HTR-8/SVneo (cell line): Measurements from ENCODE around the gene CIITA.
"Not testable (repeated sequence)": the region's sequence is repeated elsewhere in the genome, so short reads cannot be mapped to it uniquely, and the experiment has no call there.

Experiments used
- DNase-seq: peaks from one replicate; pipeline ENCODE4 v3.0.0; 2011; ENCODE audit warnings: low spot score, mixed read lengths; ENCODE audit not compliant: insufficient read length
- FAIRE-seq: peaks from 2 replicates; lab custom pipeline; 2011; peaks lifted over from hg19 to GRCh38; lab: Jason Lieb, UNC

The CIITA gene, protein sequence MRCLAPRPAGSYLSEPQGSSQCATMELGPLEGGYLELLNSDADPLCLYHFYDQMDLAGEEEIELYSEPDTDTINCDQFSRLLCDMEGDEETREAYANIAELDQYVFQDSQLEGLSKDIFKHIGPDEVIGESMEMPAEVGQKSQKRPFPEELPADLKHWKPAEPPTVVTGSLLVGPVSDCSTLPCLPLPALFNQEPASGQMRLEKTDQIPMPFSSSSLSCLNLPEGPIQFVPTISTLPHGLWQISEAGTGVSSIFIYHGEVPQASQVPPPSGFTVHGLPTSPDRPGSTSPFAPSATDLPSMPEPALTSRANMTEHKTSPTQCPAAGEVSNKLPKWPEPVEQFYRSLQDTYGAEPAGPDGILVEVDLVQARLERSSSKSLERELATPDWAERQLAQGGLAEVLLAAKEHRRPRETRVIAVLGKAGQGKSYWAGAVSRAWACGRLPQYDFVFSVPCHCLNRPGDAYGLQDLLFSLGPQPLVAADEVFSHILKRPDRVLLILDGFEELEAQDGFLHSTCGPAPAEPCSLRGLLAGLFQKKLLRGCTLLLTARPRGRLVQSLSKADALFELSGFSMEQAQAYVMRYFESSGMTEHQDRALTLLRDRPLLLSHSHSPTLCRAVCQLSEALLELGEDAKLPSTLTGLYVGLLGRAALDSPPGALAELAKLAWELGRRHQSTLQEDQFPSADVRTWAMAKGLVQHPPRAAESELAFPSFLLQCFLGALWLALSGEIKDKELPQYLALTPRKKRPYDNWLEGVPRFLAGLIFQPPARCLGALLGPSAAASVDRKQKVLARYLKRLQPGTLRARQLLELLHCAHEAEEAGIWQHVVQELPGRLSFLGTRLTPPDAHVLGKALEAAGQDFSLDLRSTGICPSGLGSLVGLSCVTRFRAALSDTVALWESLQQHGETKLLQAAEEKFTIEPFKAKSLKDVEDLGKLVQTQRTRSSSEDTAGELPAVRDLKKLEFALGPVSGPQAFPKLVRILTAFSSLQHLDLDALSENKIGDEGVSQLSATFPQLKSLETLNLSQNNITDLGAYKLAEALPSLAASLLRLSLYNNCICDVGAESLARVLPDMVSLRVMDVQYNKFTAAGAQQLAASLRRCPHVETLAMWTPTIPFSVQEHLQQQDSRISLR

DNA sequence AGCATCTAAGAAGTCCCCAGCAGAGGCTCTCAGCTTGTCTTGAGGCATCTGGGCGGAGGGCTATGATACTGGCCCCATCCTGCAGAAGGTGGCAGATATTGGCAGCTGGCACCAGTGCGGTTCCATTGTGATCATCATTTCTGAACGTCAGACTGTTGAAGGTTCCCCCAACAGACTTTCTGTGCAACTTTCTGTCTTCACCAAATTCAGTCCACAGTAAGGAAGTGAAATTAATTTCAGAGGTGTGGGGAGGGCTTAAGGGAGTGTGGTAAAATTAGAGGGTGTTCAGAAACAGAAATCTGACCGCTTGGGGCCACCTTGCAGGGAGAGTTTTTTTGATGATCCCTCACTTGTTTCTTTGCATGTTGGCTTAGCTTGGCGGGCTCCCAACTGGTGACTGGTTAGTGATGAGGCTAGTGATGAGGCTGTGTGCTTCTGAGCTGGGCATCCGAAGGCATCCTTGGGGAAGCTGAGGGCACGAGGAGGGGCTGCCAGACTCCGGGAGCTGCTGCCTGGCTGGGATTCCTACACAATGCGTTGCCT, at the start of gene CIITA:
Gene CIITA (plus strand): TSS at position 404 of the 543 bp plus-strand sequence. CDS start 129 bp downstream, at position 533.
- DNase-seq = peak; percentile 50
- FAIRE-seq = no peak

- no peak for DNase-seq
- FAIRE-seq = no peak
Measured at GRCh38 chr16:10827691-10828341, 49.2 kb upstream of the CIITA start.

DNA sequence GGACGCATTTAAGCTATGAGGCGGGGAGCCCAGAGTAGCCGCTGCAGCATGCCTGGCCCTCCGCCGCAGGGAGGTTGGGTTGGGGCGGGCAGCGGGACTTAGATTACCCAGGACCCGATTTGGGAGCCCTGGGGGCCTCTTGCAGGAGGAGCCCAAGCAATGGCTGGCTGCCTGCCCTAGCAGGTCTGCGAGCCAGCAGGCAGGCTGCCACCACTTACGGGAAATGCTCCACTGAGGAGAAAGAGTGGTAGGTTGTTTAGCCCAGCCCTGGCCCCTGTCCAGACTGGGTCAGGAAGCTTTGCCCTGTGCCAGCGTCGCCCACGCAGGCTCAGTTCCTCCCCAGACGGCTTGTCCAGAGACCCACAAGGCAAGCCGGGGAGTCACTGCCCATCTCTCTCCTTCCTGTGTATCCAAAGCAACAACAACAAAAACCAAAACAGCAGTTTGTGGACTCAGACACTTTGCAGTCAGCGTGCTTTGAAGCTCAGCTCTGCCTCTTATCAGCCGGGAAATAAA, 48.1 kb upstream of the CIITA start:
- DNase-seq = peak; percentile 32
- no peak for FAIRE-seq

DNA sequence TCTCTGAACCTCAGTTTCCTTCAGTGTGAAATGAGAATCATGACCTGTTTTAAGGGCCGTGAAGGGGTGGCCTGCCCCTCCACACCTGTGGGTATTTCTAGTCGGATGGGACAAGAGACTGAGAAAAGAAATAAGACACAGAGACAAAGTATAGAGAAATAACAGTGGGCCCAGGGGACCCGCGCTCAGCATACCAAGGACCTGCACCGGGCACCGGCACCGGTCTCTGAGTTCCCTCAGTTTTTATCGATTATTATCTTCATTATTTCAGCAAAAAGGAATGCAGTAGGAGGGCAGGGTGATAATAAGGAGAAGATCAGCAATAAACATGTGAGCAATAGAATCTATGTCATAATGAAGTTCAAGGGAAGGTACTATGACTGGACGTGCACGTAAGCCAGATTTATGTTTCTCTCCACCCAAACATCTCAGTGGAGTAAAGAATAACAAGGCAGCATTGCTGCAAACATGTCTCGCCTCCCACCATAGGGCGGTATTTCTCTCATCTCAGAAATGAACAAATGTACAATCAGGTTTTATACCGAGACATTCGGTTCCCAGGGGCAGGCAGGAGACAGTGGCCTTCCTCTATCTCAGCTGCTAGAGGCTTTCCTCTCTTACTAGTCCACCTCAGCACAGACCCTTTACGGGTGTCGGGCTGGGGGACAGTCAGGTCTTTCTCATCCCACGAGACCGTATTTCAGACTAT, 47.5 kb upstream of the CIITA start:
- not testable (repeated sequence) for DNase-seq, FAIRE-seq

DNA sequence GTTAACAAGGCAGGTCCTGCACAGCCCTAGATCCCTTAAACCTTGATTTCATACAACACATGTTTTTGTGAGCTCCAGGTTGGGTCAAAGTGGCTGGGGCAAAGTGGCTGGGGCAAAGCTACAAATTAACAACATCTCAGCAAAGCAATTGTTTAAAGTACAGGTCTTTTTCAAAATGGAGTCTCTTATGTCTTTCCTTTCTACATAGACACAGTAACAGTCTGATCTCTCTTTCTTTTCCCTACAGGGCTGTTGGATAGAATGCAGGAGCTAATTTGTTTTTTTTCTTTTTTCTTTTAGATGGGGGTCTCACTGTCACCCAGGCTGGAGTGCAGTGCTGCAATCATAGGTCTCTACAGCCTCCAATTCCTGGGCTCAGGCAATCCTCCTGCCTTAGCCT, 46.8 kb upstream of the CIITA start:
- not testable (repeated sequence) for DNase-seq, FAIRE-seq

- no peak for DNase-seq
- no peak for FAIRE-seq
Measured at GRCh38 chr16:10831894-10832886, 44.8 kb upstream of the CIITA start.

- FAIRE-seq (no peak), DNase-seq (no peak)
Measured at GRCh38 chr16:10833271-10833670, 43.7 kb upstream of the CIITA start.

- no peak for DNase-seq
- no peak for FAIRE-seq
Measured at GRCh38 chr16:10834130-10834529, 42.9 kb upstream of the CIITA start.

DNA sequence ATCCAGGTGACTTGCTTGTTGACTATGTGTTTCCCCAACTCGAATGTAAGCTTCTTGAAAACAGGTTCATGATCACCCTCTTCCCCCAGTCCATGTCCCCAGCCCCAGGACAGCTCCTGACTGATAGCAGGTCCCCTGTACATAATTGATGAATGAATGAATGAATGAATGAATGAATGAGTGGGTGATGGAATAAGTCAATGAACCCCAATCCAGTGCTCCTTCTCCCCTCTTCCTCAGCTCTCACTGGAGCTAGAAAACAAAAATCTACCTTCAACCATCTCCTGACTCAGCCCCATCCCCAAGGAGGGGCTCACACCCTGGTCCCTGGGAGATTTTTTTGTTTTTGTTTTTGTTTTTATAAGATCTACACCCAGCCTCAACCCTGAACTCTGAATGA, 42.2 kb upstream of the CIITA start:
- DNase-seq = no peak
- no peak for FAIRE-seq

DNA sequence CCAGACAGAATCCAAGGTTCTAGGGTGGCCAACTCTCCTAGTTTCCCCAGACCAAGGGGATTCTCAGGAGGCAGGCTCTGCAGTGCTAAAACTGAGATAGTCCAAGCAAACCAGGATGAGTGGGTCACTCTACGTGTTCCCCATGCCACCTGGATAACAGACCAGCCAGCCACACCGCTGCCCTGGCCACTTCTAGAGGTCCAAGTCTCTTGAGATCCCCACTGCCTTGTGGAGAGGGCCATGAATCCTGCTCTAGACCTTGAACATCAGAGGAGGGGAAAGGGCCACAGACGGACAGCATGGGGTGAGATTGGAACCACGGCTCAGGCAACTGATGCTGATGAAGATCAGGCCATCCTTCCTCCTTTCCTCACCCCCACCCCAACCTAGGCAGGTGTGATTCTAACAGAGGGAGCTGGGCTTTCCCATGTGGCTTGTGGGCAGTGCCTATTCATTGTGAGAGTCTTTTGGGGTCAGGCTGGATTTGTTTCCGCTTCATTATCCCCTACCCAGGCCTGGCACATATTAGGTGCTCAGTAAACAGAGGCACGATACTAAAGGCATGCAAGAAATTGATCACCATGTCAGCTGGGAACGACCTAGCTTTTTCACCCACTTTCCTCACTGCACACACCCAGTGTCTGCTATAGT, 41.6 kb upstream of the CIITA start:
- FAIRE-seq (no peak), DNase-seq (no peak)

DNA sequence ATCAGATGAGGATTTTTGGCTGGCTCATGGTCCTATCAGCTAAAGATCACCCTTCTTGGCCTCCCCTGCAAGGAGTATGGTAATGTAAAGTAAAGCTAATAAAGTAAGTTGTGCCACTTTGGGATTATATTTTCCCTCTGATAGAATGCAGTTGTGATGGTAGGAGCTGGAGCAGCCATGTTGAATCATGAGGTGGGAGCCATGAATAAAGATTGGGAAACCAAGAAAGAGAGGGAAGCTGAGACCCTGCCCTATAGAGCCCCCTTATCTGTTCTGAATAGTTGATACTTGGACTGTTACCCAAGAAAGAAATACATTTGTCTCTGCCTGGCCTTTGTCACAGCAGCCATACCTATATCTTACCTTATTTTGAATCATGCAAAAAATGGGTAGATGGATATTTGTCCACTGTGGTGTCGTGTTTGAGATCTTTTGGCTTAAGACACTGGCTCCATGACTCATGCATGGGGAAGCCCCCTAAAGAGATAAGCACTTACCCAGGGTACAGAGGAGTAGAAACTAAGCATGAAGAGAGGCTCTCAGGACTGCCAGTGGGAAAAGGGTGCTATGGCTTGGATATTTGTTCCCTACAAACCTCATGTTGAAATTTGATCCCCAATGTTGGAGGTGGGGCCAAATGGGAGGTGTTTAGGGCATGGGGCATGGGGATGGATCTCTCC, 40.7 kb upstream of the CIITA start:
- FAIRE-seq (no peak), DNase-seq (no peak)

DNA sequence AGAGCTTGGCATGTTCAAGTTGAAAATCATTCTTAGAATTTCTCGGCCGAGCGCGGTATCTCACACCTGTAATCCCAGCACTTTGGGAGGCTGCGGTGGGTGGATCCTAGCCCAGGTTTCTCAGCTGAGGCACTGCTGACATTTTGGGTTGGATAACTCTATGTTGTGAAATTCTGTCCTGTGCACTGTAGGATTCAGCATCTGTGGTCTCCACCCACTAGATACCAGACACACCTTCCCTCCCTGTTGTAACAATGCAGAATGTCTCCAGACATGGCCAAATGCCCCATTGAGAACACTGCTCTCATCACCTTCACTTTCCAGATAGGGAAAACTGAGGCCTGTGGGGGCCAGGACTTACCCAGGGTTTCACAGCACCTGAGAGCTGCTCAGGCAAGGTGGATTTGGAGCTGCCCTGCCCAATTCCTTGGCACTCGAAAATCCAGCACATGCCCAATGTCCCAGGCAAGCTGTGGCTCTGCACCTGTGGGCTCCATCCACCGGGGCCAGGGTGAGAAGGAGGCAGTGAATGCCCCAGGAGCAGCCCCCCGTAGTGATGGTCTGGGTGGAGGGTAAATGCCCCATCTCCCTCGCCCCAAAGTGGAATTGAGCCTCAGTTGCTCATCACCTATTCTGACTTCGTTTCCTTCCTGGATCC, 38.3 kb upstream of the CIITA start:
- no peak for DNase-seq
- FAIRE-seq = no peak

DNA sequence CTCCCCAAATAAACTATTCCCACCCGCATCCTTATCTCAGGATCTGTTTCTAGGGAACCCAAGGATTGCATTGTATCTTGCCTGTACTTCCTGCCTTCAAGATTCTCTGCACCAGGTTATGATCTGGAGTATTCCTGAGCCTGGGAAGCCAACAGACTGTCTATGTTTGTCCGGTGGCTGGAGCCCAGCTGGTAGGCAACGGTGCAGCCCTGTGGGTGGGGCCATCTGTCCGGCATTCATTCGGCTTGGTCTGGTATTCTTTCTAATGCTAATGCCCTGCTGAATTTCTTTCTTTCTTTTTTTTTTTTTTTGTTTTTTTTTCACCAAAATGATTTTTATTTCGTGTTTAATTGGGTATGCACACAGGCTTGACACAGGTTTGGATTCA, 37.7 kb upstream of the CIITA start:
- no peak for FAIRE-seq
- no peak for DNase-seq

DNA sequence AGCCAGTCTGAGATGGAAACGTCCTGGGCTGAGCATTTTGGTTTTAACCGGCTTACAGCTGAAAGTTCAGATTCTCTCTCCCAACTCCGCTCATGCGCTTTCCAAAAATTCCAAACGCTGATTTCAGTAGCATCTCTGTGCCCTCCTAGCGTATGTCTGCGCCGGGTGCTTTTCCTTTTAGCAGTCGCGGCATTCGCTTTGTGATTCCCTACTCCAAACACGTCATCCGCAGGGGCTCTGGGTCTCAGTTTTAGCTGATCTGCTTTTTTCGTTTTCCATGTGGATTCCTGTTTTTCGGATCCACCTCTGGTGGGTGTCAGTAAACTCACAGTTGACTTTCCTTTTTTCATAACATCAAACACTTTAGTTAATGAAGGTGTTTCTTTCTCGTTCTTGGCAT, 36.3 kb upstream of the CIITA start:
- FAIRE-seq = no peak
- no peak for DNase-seq

DNA sequence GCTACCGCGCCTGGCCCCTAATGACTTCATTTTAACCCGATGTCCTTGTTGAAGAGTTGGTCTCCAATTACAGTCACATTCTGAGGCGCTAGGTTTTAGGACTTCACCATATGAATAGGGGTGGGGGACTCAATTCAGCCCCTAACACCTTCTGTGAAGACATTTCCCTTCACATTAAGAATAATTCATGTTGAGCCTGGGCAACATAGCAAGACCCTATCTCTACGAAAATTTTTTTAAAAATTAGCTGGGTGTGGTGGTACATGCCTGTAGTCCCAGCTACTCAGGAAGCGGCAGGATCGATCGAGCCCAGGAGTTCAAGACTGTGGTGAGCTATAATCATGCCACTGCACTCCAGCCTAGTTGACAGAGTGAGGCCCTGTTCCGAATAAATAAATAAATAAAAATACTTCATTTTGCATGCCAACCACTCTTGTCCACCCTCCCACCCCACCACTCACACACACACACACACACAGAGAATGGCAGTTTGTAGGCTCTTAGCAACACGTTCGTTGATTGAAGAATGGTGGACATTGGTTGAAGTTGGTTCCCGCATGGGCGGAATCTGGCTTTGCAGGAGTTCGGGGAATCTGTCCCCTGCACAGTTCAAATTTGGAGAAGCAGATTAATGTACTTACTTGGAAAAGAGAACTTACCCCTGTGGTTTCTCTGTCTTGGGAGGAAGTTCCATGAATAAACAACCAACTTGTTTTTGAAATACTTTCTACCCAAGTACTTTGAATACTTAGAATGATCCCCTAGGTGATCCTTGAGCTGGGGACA, 30.6 kb upstream of the CIITA start:
- DNase-seq (no peak), FAIRE-seq (no peak)

- no peak for FAIRE-seq
- no peak for DNase-seq
Measured at GRCh38 chr16:10847176-10847575, 29.8 kb upstream of the CIITA start.
